ENCODE data around the gene ZNF175. TPM values are rescaled to one million over a fixed set of nuclear protein-coding genes. Genes with fewer than 3 reads are reported as not detected.

The ZNF175 gene
- total and polyA plus RNA-seq, 9 of the 15 experiments (the other 6 are each of a cell fraction or from before 2014, with no cell fraction given): 3.7 to 37.9 (median 14.0) TPM

DNA sequence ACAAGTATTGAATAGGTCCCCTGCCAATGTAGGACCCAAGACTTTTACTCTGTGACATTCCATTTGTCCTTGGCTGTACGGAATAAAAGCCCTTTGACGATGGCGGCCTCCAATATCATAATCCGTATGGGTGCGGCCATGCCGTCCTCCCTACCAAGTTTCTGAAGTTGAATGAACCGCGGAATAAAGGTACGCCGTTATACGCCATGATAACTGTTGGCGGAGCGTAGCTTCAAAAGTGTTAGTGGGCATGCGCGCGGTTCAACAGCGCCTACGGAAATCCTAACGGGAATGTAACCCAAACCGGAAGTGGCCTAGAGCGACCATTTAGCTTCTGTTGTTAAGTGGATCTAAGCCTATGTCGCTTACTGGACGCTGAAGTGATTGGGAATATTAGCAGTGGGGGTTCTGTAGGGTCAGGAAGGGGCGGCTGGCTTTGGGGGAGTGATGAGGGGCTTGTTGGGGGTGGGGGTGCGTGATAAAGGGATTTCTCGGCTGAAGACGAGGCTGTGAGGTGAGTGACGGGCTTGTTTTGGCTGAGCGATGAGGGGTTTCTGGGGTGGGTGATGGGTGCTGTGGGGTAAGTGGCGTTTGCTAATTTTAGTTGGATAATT, at the start of gene ZNF175 (continued):
- TF ChIP-seq HNRNPK (IDR thresholded peaks at IDR 0.05; ENCODE audit: low read depth, low read length, poor library complexity, severe bottlenecking) (no peak), NR2F6 (CRISPR knock-in tag; IDR thresholded peaks at IDR 0.05) (no peak), ZNF764 (CRISPR knock-in tag; IDR thresholded peaks at IDR 0.05; ENCODE audit: low read depth) (no peak), GABPA (tag; conservative IDR thresholded peaks at IDR 0.05; ENCODE audit: low read depth) (peak; percentile 96), SP2 (IDR thresholded peaks at IDR 0.05; ENCODE audit: extremely low read depth, low read depth, low read length, poor library complexity, severe bottlenecking) (peak; percentile 33), MYBL2 (IDR thresholded peaks at IDR 0.05; ENCODE audit: low read depth) (peak; percentile 81), MYBL2 (CRISPR knock-in tag; IDR thresholded peaks at IDR 0.05; ENCODE audit: borderline replicate concordance) (no peak), PHF8 (IDR thresholded peaks at IDR 0.05; ENCODE audit: borderline replicate concordance, low read length) (peak; percentile 33; the same call in 1 of the 2 replicates), ZC3H4 (CRISPR knock-in tag; IDR thresholded peaks at IDR 0.05; ENCODE audit: borderline replicate concordance) (no peak), SAFB (IDR thresholded peaks at IDR 0.05; ENCODE audit: borderline replicate concordance, low read depth, low read length) (no peak), ZNF347 (CRISPR knock-in tag; IDR thresholded peaks at IDR 0.05; ENCODE audit: low read depth) (no peak), NCOR1 (IDR thresholded peaks at IDR 0.05) (no peak), ELF1 (tag; IDR thresholded peaks at IDR 0.05) (peak; percentile 94), MAZ (CRISPR knock-in tag; conservative IDR thresholded peaks at IDR 0.05 in 1 of 2, IDR thresholded peaks at IDR 0.05 in 1 of 2) (0 out of 4 replicates have a peak, but pooled peaks of 1 of the 2 experiments have one; percentile 27), ATF1 (CRISPR knock-in tag; IDR thresholded peaks at IDR 0.05) (no peak), ATF1 (tag; IDR thresholded peaks at IDR 0.05) (peak; percentile 75)
- TF ChIP-seq, protein P1, sequence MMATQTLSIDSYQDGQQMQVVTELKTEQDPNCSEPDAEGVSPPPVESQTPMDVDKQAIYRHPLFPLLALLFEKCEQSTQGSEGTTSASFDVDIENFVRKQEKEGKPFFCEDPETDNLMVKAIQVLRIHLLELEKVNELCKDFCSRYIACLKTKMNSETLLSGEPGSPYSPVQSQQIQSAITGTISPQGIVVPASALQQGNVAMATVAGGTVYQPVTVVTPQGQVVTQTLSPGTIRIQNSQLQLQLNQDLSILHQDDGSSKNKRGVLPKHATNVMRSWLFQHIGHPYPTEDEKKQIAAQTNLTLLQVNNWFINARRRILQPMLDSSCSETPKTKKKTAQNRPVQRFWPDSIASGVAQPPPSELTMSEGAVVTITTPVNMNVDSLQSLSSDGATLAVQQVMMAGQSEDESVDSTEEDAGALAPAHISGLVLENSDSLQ (IDR thresholded peaks at IDR 0.05): no peak
- TF ChIP-seq, protein P2, sequence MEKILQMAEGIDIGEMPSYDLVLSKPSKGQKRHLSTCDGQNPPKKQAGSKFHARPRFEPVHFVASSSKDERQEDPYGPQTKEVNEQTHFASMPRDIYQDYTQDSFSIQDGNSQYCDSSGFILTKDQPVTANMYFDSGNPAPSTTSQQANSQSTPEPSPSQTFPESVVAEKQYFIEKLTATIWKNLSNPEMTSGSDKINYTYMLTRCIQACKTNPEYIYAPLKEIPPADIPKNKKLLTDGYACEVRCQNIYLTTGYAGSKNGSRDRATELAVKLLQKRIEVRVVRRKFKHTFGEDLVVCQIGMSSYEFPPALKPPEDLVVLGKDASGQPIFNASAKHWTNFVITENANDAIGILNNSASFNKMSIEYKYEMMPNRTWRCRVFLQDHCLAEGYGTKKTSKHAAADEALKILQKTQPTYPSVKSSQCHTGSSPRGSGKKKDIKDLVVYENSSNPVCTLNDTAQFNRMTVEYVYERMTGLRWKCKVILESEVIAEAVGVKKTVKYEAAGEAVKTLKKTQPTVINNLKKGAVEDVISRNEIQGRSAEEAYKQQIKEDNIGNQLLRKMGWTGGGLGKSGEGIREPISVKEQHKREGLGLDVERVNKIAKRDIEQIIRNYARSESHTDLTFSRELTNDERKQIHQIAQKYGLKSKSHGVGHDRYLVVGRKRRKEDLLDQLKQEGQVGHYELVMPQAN (IDR thresholded peaks at IDR 0.05; ENCODE audit: borderline replicate concordance): peak; percentile 71; the same call in 1 of the 2 replicates
- TF ChIP-seq, protein P3, sequence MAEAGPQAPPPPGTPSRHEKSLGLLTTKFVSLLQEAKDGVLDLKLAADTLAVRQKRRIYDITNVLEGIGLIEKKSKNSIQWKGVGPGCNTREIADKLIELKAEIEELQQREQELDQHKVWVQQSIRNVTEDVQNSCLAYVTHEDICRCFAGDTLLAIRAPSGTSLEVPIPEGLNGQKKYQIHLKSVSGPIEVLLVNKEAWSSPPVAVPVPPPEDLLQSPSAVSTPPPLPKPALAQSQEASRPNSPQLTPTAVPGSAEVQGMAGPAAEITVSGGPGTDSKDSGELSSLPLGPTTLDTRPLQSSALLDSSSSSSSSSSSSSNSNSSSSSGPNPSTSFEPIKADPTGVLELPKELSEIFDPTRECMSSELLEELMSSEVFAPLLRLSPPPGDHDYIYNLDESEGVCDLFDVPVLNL (CRISPR knock-in tag; IDR thresholded peaks at IDR 0.05; ENCODE audit: low read depth): peak; percentile 82; the same call in 1 of the 2 replicates
- TF ChIP-seq, protein P4, sequence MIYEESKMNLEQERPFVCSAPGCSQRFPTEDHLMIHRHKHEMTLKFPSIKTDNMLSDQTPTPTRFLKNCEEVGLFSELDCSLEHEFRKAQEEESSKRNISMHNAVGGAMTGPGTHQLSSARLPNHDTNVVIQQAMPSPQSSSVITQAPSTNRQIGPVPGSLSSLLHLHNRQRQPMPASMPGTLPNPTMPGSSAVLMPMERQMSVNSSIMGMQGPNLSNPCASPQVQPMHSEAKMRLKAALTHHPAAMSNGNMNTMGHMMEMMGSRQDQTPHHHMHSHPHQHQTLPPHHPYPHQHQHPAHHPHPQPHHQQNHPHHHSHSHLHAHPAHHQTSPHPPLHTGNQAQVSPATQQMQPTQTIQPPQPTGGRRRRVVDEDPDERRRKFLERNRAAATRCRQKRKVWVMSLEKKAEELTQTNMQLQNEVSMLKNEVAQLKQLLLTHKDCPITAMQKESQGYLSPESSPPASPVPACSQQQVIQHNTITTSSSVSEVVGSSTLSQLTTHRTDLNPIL (CRISPR knock-in tag; IDR thresholded peaks at IDR 0.05): no peak
- TF ChIP-seq, protein P5, sequence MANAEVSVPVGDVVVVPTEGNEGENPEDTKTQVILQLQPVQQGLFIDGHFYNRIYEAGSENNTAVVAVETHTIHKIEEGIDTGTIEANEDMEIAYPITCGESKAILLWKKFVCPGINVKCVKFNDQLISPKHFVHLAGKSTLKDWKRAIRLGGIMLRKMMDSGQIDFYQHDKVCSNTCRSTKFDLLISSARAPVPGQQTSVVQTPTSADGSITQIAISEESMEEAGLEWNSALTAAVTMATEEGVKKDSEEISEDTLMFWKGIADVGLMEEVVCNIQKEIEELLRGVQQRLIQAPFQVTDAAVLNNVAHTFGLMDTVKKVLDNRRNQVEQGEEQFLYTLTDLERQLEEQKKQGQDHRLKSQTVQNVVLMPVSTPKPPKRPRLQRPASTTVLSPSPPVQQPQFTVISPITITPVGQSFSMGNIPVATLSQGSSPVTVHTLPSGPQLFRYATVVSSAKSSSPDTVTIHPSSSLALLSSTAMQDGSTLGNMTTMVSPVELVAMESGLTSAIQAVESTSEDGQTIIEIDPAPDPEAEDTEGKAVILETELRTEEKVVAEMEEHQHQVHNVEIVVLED (CRISPR knock-in tag; IDR thresholded peaks at IDR 0.05): peak; percentile 46; the same call in 1 of the 2 replicates

All from K562 (cell line).